ENCODE results near the gene VEPH1.

The VEPH1 gene

GRCh38 chr3:157477441-157477840 is 25.8 kb downstream of the VEPH1 start:
- Mint-ChIP-seq H3K36me3 (no peaks in the 10 kb centered on the region), H3K9me3 (no peaks in the 10 kb centered on the region), H3K27ac (no peak overlapping the region), H3K4me3 (no peak overlapping the region), H3K27me3 (peaks cover 7% of the 10 kb centered on the region), H3K4me1 (no peaks in the 10 kb centered on the region)
- no peak for DNase-seq
- CTCF ChIA-PET: no interaction called here

- no peaks in the 10 kb centered on the region for H3K36me3 Mint-ChIP-seq
- no peaks in the 10 kb centered on the region for H3K4me1 Mint-ChIP-seq
- CTCF ChIA-PET: no interaction called here
- no peak overlapping the region for H3K4me3 Mint-ChIP-seq
- H3K27ac Mint-ChIP-seq: no peak overlapping the region
- peaks cover 4% of the 10 kb centered on the region for H3K27me3 Mint-ChIP-seq
- H3K9me3 Mint-ChIP-seq: no peaks in the 10 kb centered on the region
- DNase-seq: no peak
Observed at GRCh38 chr3:157475921-157476414, 27.2 kb downstream of the VEPH1 start.

- Mint-ChIP-seq H3K36me3 (no peaks in the 10 kb centered on the region), H3K4me1 (no peaks in the 10 kb centered on the region)
- CTCF ChIA-PET: no interaction called here
Observed at GRCh38 chr3:157472648-157473047, 30.6 kb downstream of the VEPH1 start.

GRCh38 chr3:157471064-157471463 is 32.2 kb downstream of the VEPH1 start:
- Mint-ChIP-seq H3K36me3 (no peaks in the 10 kb centered on the region), H3K9me3 (no peaks in the 10 kb centered on the region), H3K4me1 (no peaks in the 10 kb centered on the region), H3K27me3 (no peaks in the 10 kb centered on the region), H3K4me3 (no peak overlapping the region), H3K27ac (no peak overlapping the region)
- DNase-seq: no peak
- CTCF ChIA-PET: no interaction called here

More at GRCh38 chr3:157472648-157473047, 30.6 kb downstream of the VEPH1 start:
- no peak overlapping the region for H3K4me3 Mint-ChIP-seq
- H3K27ac Mint-ChIP-seq: no peak overlapping the region
- H3K9me3 Mint-ChIP-seq: no peaks in the 10 kb centered on the region
- no peaks in the 10 kb centered on the region for H3K27me3 Mint-ChIP-seq
- no peak for DNase-seq

GRCh38 chr3:157469561-157470294 is 33.5 kb downstream of the VEPH1 start:
- Mint-ChIP-seq H3K4me1 (no peaks in the 10 kb centered on the region), H3K4me3 (no peak overlapping the region), H3K9me3 (no peaks in the 10 kb centered on the region), H3K27me3 (no peaks in the 10 kb centered on the region), H3K27ac (no peak overlapping the region), H3K36me3 (no peaks in the 10 kb centered on the region)
- no peak for DNase-seq
- CTCF ChIA-PET: no interaction called here

- Mint-ChIP-seq H3K27me3 (no peaks in the 10 kb centered on the region), H3K4me3 (no peak overlapping the region), H3K4me1 (no peaks in the 10 kb centered on the region), H3K9me3 (no peaks in the 10 kb centered on the region), H3K27ac (no peak overlapping the region), H3K36me3 (no peaks in the 10 kb centered on the region)
- DNase-seq: no peak
- CTCF ChIA-PET: interaction anchor here (0.6 kb wide), 1 partner anchor 31 kb away, joined by 3 read pairs; the partner anchor contains the start of gene PTX3
Observed at GRCh38 chr3:157467200-157467599, 36.0 kb downstream of the VEPH1 start.

- H3K36me3 Mint-ChIP-seq: no peaks in the 10 kb centered on the region
- no peak for DNase-seq
- no peaks in the 10 kb centered on the region for H3K27me3 Mint-ChIP-seq
- no peak overlapping the region for H3K27ac Mint-ChIP-seq
- no peak overlapping the region for H3K4me3 Mint-ChIP-seq
- H3K9me3 Mint-ChIP-seq: no peaks in the 10 kb centered on the region
- H3K4me1 Mint-ChIP-seq: no peaks in the 10 kb centered on the region
- CTCF ChIA-PET: no interaction called here
Observed at GRCh38 chr3:157465741-157466140, 37.5 kb downstream of the VEPH1 start.

- no peak overlapping the region for H3K27ac Mint-ChIP-seq
- H3K4me1 Mint-ChIP-seq: no peaks in the 10 kb centered on the region
- CTCF ChIA-PET: interaction anchor here (0.9 kb wide), 1 partner anchor 142 kb away, joined by 3 read pairs; no protein-coding TSS in a partner anchor
- H3K4me3 Mint-ChIP-seq: no peak overlapping the region
- no peaks in the 10 kb centered on the region for H3K27me3 Mint-ChIP-seq
- no peaks in the 10 kb centered on the region for H3K36me3 Mint-ChIP-seq
- DNase-seq: no peak
- no peaks in the 10 kb centered on the region for H3K9me3 Mint-ChIP-seq
Observed at GRCh38 chr3:157464321-157464720, 38.9 kb downstream of the VEPH1 start.

- peaks cover 5% of the 10 kb centered on the region for H3K27me3 Mint-ChIP-seq
- H3K4me1 Mint-ChIP-seq: no peaks in the 10 kb centered on the region
- no peak for DNase-seq
- CTCF ChIA-PET: no interaction called here
- no peak overlapping the region for H3K4me3 Mint-ChIP-seq
- H3K36me3 Mint-ChIP-seq: no peaks in the 10 kb centered on the region
- H3K9me3 Mint-ChIP-seq: no peaks in the 10 kb centered on the region
- H3K27ac Mint-ChIP-seq: no peak overlapping the region
Observed at GRCh38 chr3:157463816-157464215, 39.4 kb downstream of the VEPH1 start.

GRCh38 chr3:157460253-157460652 is 43.0 kb downstream of the VEPH1 start:
- Mint-ChIP-seq H3K4me1 (no peaks in the 10 kb centered on the region), H3K27ac (no peak overlapping the region), H3K4me3 (no peak overlapping the region), H3K9me3 (no peaks in the 10 kb centered on the region), H3K27me3 (peaks cover 5% of the 10 kb centered on the region), H3K36me3 (no peaks in the 10 kb centered on the region)
- CTCF ChIA-PET: no interaction called here
- no peak for DNase-seq

GRCh38 chr3:157459706-157460105 is 43.5 kb downstream of the VEPH1 start:
- CTCF ChIA-PET: no interaction called here
- Mint-ChIP-seq H3K36me3 (no peaks in the 10 kb centered on the region), H3K27ac (no peak overlapping the region), H3K27me3 (peaks cover 5% of the 10 kb centered on the region), H3K9me3 (no peaks in the 10 kb centered on the region), H3K4me3 (no peak overlapping the region), H3K4me1 (no peaks in the 10 kb centered on the region)
- no peak for DNase-seq

- Mint-ChIP-seq H3K36me3 (no peaks in the 10 kb centered on the region), H3K27me3 (peaks cover 4% of the 10 kb centered on the region), H3K4me1 (no peaks in the 10 kb centered on the region), H3K27ac (no peak overlapping the region), H3K9me3 (no peaks in the 10 kb centered on the region), H3K4me3 (no peak overlapping the region)
- CTCF ChIA-PET: no interaction called here
- no peak for DNase-seq
Observed at GRCh38 chr3:157453824-157454223, 49.4 kb downstream of the VEPH1 start.

- H3K4me1 Mint-ChIP-seq: no peaks in the 10 kb centered on the region
- H3K9me3 Mint-ChIP-seq: no peaks in the 10 kb centered on the region
- no peak for DNase-seq
- CTCF ChIA-PET: no interaction called here
- H3K27ac Mint-ChIP-seq: no peak overlapping the region
- no peaks in the 10 kb centered on the region for H3K36me3 Mint-ChIP-seq
- H3K27me3 Mint-ChIP-seq: peaks cover 4% of the 10 kb centered on the region
- H3K4me3 Mint-ChIP-seq: no peak overlapping the region
Observed at GRCh38 chr3:157452097-157452496, 51.1 kb downstream of the VEPH1 start.

GRCh38 chr3:157447026-157447694 is 56.1 kb downstream of the VEPH1 start:
- H3K4me1 Mint-ChIP-seq: no peaks in the 10 kb centered on the region
- no peak overlapping the region for H3K4me3 Mint-ChIP-seq
- H3K9me3 Mint-ChIP-seq: no peaks in the 10 kb centered on the region
- H3K27ac Mint-ChIP-seq: no peak overlapping the region
- CTCF ChIA-PET: no interaction called here
- H3K27me3 Mint-ChIP-seq: no peaks in the 10 kb centered on the region
- H3K36me3 Mint-ChIP-seq: no peaks in the 10 kb centered on the region
- no peak for DNase-seq

GRCh38 chr3:157445857-157446256 is 57.4 kb downstream of the VEPH1 start:
- Mint-ChIP-seq H3K27ac (no peak overlapping the region), H3K27me3 (no peaks in the 10 kb centered on the region), H3K9me3 (no peaks in the 10 kb centered on the region), H3K4me3 (no peak overlapping the region), H3K36me3 (no peaks in the 10 kb centered on the region), H3K4me1 (no peaks in the 10 kb centered on the region)
- no peak for DNase-seq
- CTCF ChIA-PET: no interaction called here
